NOMO-1 treated with DMSO at 0.1 percent for 48 hours (cell line): ENCODE results near the gene OPALIN.

Experiments used
- DNase-seq: peaks from one replicate; lab custom pipeline; 2025; ENCODE audit not compliant: unreplicated experiment; lab: John Stamatoyannopoulos, UW

Gene OPALIN

GRCh38 chr10:96306516-96306915, 52.3 kb downstream of the OPALIN start:
- no peak for DNase-seq

GRCh38 chr10:96305019-96305418, 53.8 kb downstream of the OPALIN start:
- DNase-seq, result no peak

GRCh38 chr10:96304230-96304629, 54.6 kb downstream of the OPALIN start, which contains the start of gene DNTT:
TSS of gene DNTT (plus strand) at chr10:96304434. CDS start at chr10:96304498, 64 bp downstream.
- DNase-seq, result no peak

GRCh38 chr10:96301616-96302015, 57.2 kb downstream of the OPALIN start:
- DNase-seq, result no peak

- no peak for DNase-seq
Observed at GRCh38 chr10:96299383-96299782, 59.4 kb downstream of the OPALIN start.

- DNase-seq, result no peak
Observed at GRCh38 chr10:96298362-96298761, 60.4 kb downstream of the OPALIN start.

GRCh38 chr10:96297486-96297885, 61.3 kb downstream of the OPALIN start:
- DNase-seq, result no peak

- DNase-seq, result no peak
Observed at GRCh38 chr10:96295475-96295874, 63.3 kb downstream of the OPALIN start.
